IPS-18a (cell line): ENCODE measurements around the gene MSLN.

Experiments
- H3K27ac ChIP-seq: one replicate; pipeline ENCODE4 v1.5.1; 2013; ENCODE audit warnings: low read length
- H3K27me3 ChIP-seq: one replicate; pipeline ENCODE4 v1.6.1; 2013; ENCODE audit warnings: mild to moderate bottlenecking, low read length; ENCODE audit not compliant: control insufficient read depth, insufficient read depth
- H3K36me3 ChIP-seq: one replicate; pipeline ENCODE4 v1.6.1; 2013; ENCODE audit warnings: low read depth, low read length; ENCODE audit not compliant: control insufficient read depth
- H3K4me1 ChIP-seq: one replicate; pipeline ENCODE4 v1.6.1; 2013; ENCODE audit warnings: low read depth, low read length; ENCODE audit not compliant: control insufficient read depth
- H3K4me3 ChIP-seq: one replicate; pipeline ENCODE4 v1.5.1; 2013; ENCODE audit warnings: low read length
- H3K9ac ChIP-seq: one replicate; pipeline ENCODE4 v1.6.1; 2013; ENCODE audit warnings: mild to moderate bottlenecking, low read length, moderate library complexity
- H3K9me3 ChIP-seq: one replicate; pipeline ENCODE4 v1.6.1; 2013; ENCODE audit warnings: low read depth, low read length; ENCODE audit not compliant: control insufficient read depth

MSLN gene

GRCh38 chr16:754656-755055 lies 5.9 kb upstream of the MSLN start:
- Histone ChIP-seq H3K4me1 (peaks cover 18% of the 10 kb centered on the region), H3K9ac (no peak overlapping the region), H3K9me3 (no peaks in the 10 kb centered on the region), H3K4me3 (no peak overlapping the region), H3K27ac (no peak overlapping the region), H3K36me3 (no peaks in the 10 kb centered on the region), H3K27me3 (no peaks in the 10 kb centered on the region)

GRCh38 chr16:756428-756827 lies 4.1 kb upstream of the MSLN start:
- H3K9ac ChIP-seq = no peak overlapping the region
- H3K27me3 ChIP-seq = no peaks in the 10 kb centered on the region
- H3K4me3 ChIP-seq = no peak overlapping the region
- H3K36me3 ChIP-seq = no peaks in the 10 kb centered on the region
- no peak overlapping the region for H3K27ac ChIP-seq
- no peaks in the 10 kb centered on the region for H3K9me3 ChIP-seq
- peaks cover 12% of the 10 kb centered on the region for H3K4me1 ChIP-seq

GRCh38 chr16:759110-759910 lies 1.2 kb upstream of the MSLN start:
- Histone ChIP-seq H3K27me3 (no peaks in the 10 kb centered on the region), H3K4me1 (no peaks in the 10 kb centered on the region), H3K27ac (no peak overlapping the region), H3K9me3 (no peaks in the 10 kb centered on the region), H3K36me3 (no peaks in the 10 kb centered on the region), H3K9ac (no peak overlapping the region), H3K4me3 (no peak overlapping the region)

GRCh38 chr16:760065-760464 lies 469 bp upstream of the MSLN start:
- H3K27ac ChIP-seq = no peak overlapping the region
- H3K4me3 ChIP-seq = no peak overlapping the region
- no peaks in the 10 kb centered on the region for H3K9me3 ChIP-seq
- no peaks in the 10 kb centered on the region for H3K27me3 ChIP-seq
- H3K9ac ChIP-seq = no peak overlapping the region
- no peaks in the 10 kb centered on the region for H3K4me1 ChIP-seq
- H3K36me3 ChIP-seq = no peaks in the 10 kb centered on the region

- Histone ChIP-seq H3K9me3 (no peaks in the 10 kb centered on the region), H3K4me1 (no peaks in the 10 kb centered on the region), H3K9ac (no peak overlapping the region), H3K4me3 (no peak overlapping the region), H3K27me3 (no peaks in the 10 kb centered on the region), H3K36me3 (no peaks in the 10 kb centered on the region), H3K27ac (no peak overlapping the region)
Measured at GRCh38 chr16:761625-762513, 1.3 kb downstream of the MSLN start.

- Histone ChIP-seq H3K4me3 (no peak overlapping the region), H3K27me3 (no peaks in the 10 kb centered on the region), H3K9ac (no peak overlapping the region), H3K36me3 (no peaks in the 10 kb centered on the region), H3K9me3 (no peaks in the 10 kb centered on the region), H3K27ac (no peak overlapping the region), H3K4me1 (no peaks in the 10 kb centered on the region)
Measured at GRCh38 chr16:762595-763268, 2.2 kb downstream of the MSLN start.

- Histone ChIP-seq H3K4me1 (no peaks in the 10 kb centered on the region), H3K36me3 (no peaks in the 10 kb centered on the region), H3K9ac (no peak overlapping the region), H3K9me3 (no peaks in the 10 kb centered on the region), H3K27me3 (no peaks in the 10 kb centered on the region), H3K4me3 (no peak overlapping the region), H3K27ac (no peak overlapping the region)
Measured at GRCh38 chr16:763369-764183, 3.0 kb downstream of the MSLN start.

- Histone ChIP-seq H3K9me3 (no peaks in the 10 kb centered on the region), H3K36me3 (no peaks in the 10 kb centered on the region), H3K4me3 (no peak overlapping the region), H3K27ac (no peak overlapping the region), H3K4me1 (no peaks in the 10 kb centered on the region), H3K27me3 (no peaks in the 10 kb centered on the region), H3K9ac (no peak overlapping the region)
Measured at GRCh38 chr16:764184-764750, 3.7 kb downstream of the MSLN start.

GRCh38 chr16:764848-765487 lies 4.4 kb downstream of the MSLN start:
- no peaks in the 10 kb centered on the region for H3K4me1 ChIP-seq

GRCh38 chr16:765488-765865 lies 4.9 kb downstream of the MSLN start:
- Histone ChIP-seq H3K27ac (no peak overlapping the region), H3K27me3 (no peaks in the 10 kb centered on the region)

More at GRCh38 chr16:764848-765487, 4.4 kb downstream of the MSLN start:
- Histone ChIP-seq H3K4me3 (no peak overlapping the region), H3K27ac (no peak overlapping the region), H3K9ac (no peak overlapping the region), H3K36me3 (no peaks in the 10 kb centered on the region), H3K9me3 (no peaks in the 10 kb centered on the region), H3K27me3 (no peaks in the 10 kb centered on the region)

More at GRCh38 chr16:765488-765865, 4.9 kb downstream of the MSLN start:
- Histone ChIP-seq H3K9ac (no peak overlapping the region), H3K4me1 (no peaks in the 10 kb centered on the region), H3K9me3 (no peaks in the 10 kb centered on the region), H3K4me3 (no peak overlapping the region), H3K36me3 (no peaks in the 10 kb centered on the region)
